Liver (tissue), 9 donors: ENCODE results near the gene DOCK9. TPM values are rescaled to one million over a fixed set of nuclear protein-coding genes. Genes with fewer than 3 reads are reported as not detected.

ENCODE experiments used
- DNase-seq: peaks from one replicate; pipeline ENCODE4 v3.0.0-alpha.2; 2017; ENCODE audit warnings: low spot score
- H3K27ac ChIP-seq, 2 donors: one replicate each; pipeline ENCODE4 v1.7.0; 2013; ENCODE audit warnings: inconsistent platforms in 2 of 2, low read length in 2 of 2, control low read depth in 1 of 2, low read depth in 1 of 2, mild to moderate bottlenecking in 1 of 2
- H3K27me3 ChIP-seq, 4 donors: one replicate each; pipeline versions ENCODE4 v1.6.1 to v1.7.0; 2013; ENCODE audit warnings: low read length in 3 of 4, inconsistent platforms in 1 of 4, mild to moderate bottlenecking in 1 of 4, moderate library complexity in 1 of 4; ENCODE audit not compliant: control insufficient read depth in 4 of 4, insufficient read depth in 4 of 4
- H3K36me3 ChIP-seq, 4 donors: one replicate each; pipeline versions ENCODE4 v1.6.1 to v1.7.0; 2013; ENCODE audit warnings: low read length in 3 of 4, mild to moderate bottlenecking in 3 of 4, low read depth in 1 of 4, moderate library complexity in 1 of 4; ENCODE audit not compliant: control insufficient read depth in 4 of 4, insufficient read depth in 3 of 4
- H3K4me1 ChIP-seq, 4 donors: one replicate each; pipeline versions ENCODE4 v1.6.1 to v1.7.0; 2013; ENCODE audit warnings: low read length in 3 of 4, mild to moderate bottlenecking in 3 of 4, moderate library complexity in 1 of 4; ENCODE audit not compliant: control insufficient read depth in 4 of 4, insufficient read depth in 4 of 4
- H3K4me3 ChIP-seq, 3 donors: one replicate each; pipeline versions ENCODE4 v1.6.1 to v1.7.0; 2013; ENCODE audit warnings: low read length in 3 of 3, control low read depth in 1 of 3, low read depth in 1 of 3, mild to moderate bottlenecking in 1 of 3
- H3K9ac ChIP-seq, 2 donors: one replicate each; pipeline ENCODE4 v1.7.0; 2013; ENCODE audit warnings: low read length in 2 of 2, mild to moderate bottlenecking in 2 of 2, moderate library complexity in 2 of 2, control low read depth in 1 of 2, low read depth in 1 of 2
- H3K9me3 ChIP-seq, 4 donors: one replicate each; pipeline versions ENCODE4 v1.6.1 to v1.7.0; 2013; ENCODE audit warnings: low read length in 3 of 4; ENCODE audit not compliant: control insufficient read depth in 4 of 4
- CTCF ChIP-seq: fragments of 150-350 bp; IDR thresholded peaks from 2 replicates; pipeline ENCODE4 v1.5.1; 2017; ENCODE audit warnings: improper control_type of control experiment, low read depth, low read length; ENCODE audit not compliant: missing input control
- EGR1 ChIP-seq, 2 donors: IDR thresholded peaks; 2 replicates each; pipeline ENCODE4 v1.6.1; 2016 to 2018; ENCODE audit warnings: antibody characterized with exemption in 2 of 2, low read depth in 2 of 2
- FOXA1 ChIP-seq: IDR thresholded peaks from 2 replicates; pipeline ENCODE4 v1.6.1; 2016; ENCODE audit warnings: antibody characterized with exemption
- GABPA ChIP-seq, 2 donors: IDR thresholded peaks in 1 of 2; conservative IDR thresholded peaks in 1 of 2; 2 replicates each; pipeline ENCODE4 v1.6.1; 2016; ENCODE audit warnings: antibody characterized with exemption in 2 of 2, mild to moderate bottlenecking in 1 of 2, moderate library complexity in 1 of 2
- JUND ChIP-seq, 2 donors: IDR thresholded peaks; 2 replicates each; pipeline ENCODE4 v1.6.1; 2016; ENCODE audit warnings: antibody characterized with exemption in 2 of 2
- NR2F2 ChIP-seq: IDR thresholded peaks from 2 replicates; pipeline ENCODE4 v1.6.1; 2016; ENCODE audit warnings: antibody characterized with exemption
- RAD21 ChIP-seq, 2 donors: IDR thresholded peaks; 2 replicates each; pipeline ENCODE4 v1.6.1; 2016; ENCODE audit warnings: antibody characterized with exemption in 2 of 2, mild to moderate bottlenecking in 2 of 2
- RXRA ChIP-seq, 2 donors: IDR thresholded peaks; 2 replicates each; pipeline ENCODE4 v1.6.1; 2017 to 2018; ENCODE audit warnings: antibody characterized with exemption in 2 of 2, mild to moderate bottlenecking in 1 of 2
- TAF1 ChIP-seq: conservative IDR thresholded peaks from 2 replicates; pipeline ENCODE4 v1.6.1; 2016; ENCODE audit warnings: antibody characterized with exemption, mild to moderate bottlenecking
- WGBS: extraction: QIAGEN DNeasy Blood & Tissue Kit; methylation state at CpG from one replicate; pipeline ENCODE4 v1.1.7; 2013; 5-methylcytosine and 5-hydroxymethylcytosine counted together
- polyA plus RNA-seq, 2 donors: library from polyadenylated mRNA; stranded (reverse) in 1 of 2; unstranded in 1 of 2; fragments of 200-250 nt in 1 of 2; fragments of >200 nt in 1 of 2; fragmentation: Nextera tagmentation in 1 of 2; extraction: Ambion mirVana in 1 of 2; gene quantifications; one replicate each; pipeline versions ENCODE4 v1.2.1 to v1.2.3, GENCODE V29; 2013 to 2015
- total RNA-seq, 2 donors: library from RNA; depleted of rRNA; stranded (reverse); fragments of >200 nt; gene quantifications; one replicate each; pipeline ENCODE4 v1.2.3, GENCODE V29; 2014
- TF ChIP-seq, protein P1 (sequence below): IDR thresholded peaks from 2 replicates; pipeline ENCODE4 v1.6.1; 2016; ENCODE audit warnings: antibody characterized with exemption
- TF ChIP-seq, protein P2 (sequence below): IDR thresholded peaks from 2 replicates; pipeline ENCODE4 v1.6.1; 2016; ENCODE audit warnings: antibody characterized with exemption
- TF ChIP-seq, protein P3 (sequence below): IDR thresholded peaks from 2 replicates; pipeline ENCODE4 v1.6.1; 2016; ENCODE audit warnings: antibody characterized with exemption, mild to moderate bottlenecking
- donor health status: healthy.
- donor health status: healthy.
- donor health status: healthy.
- donor health status: healthy.
- donor health status: healthy.

The DOCK9 gene
- total and polyA plus RNA-seq, 4 donors = 5.4 to 31.3 (median 10.6) TPM

DNA sequence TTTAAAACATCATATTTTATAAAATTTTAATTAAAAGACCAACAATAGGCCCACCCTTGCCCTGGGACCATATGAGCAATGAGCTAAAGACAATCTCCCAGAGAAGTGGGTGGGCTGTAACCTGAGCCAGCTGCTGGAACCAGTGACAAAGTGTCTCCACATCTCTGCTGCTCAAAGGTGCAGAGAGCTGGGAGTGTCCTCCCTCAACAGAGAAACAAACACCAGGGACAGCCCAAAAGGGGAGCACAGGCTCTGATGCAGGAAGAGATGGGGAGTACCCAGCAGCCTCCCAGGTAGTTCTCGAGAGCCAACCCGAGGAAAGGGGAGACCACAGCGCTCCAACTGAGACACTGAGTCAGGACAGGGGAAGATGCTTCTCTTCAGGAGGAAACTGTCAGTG, 39.1 kb downstream of the DOCK9 start (continued):
- TF ChIP-seq, protein P1, sequence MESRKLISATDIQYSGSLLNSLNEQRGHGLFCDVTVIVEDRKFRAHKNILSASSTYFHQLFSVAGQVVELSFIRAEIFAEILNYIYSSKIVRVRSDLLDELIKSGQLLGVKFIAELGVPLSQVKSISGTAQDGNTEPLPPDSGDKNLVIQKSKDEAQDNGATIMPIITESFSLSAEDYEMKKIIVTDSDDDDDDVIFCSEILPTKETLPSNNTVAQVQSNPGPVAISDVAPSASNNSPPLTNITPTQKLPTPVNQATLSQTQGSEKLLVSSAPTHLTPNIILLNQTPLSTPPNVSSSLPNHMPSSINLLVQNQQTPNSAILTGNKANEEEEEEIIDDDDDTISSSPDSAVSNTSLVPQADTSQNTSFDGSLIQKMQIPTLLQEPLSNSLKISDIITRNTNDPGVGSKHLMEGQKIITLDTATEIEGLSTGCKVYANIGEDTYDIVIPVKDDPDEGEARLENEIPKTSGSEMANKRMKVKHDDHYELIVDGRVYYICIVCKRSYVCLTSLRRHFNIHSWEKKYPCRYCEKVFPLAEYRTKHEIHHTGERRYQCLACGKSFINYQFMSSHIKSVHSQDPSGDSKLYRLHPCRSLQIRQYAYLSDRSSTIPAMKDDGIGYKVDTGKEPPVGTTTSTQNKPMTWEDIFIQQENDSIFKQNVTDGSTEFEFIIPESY = no peak
- TF ChIP-seq RAD21 (IDR thresholded peaks at IDR 0.05) (no peak), FOXA1 (no peak), TAF1 (no peak)
- TF ChIP-seq, protein P2, sequence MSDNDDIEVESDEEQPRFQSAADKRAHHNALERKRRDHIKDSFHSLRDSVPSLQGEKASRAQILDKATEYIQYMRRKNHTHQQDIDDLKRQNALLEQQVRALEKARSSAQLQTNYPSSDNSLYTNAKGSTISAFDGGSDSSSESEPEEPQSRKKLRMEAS = no peak

DNA sequence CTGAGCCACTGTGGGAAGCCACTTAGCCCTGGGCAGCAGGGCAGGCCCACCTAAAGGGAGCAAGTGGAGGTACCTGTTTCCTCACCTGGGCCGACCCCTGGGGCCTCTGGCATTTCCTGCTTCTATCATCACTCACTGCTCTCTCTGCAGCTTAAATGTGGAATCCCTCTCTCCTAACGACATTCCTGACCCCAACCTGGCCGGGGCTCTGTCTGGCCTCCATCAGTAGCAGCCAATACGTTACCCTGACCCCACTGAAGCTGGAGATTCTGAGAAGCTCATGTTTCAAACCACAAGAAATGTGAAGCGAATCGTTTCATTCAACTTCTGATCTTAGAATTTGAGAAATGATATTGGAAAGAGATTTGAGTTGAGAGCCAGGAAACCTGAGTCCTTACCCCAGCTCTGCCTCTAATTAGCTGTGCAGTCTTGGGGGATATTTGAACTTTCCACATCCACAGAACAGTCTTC, 39.9 kb downstream of the DOCK9 start:
- no peaks in the 10 kb centered on the region for H3K36me3 ChIP-seq
- 83% methylated on average over 6 of the region's 6 CpGs for WGBS
- no peak for TF ChIP-seq FOXA1
- TF ChIP-seq NR2F2 = no peak
- TF ChIP-seq, protein P3, sequence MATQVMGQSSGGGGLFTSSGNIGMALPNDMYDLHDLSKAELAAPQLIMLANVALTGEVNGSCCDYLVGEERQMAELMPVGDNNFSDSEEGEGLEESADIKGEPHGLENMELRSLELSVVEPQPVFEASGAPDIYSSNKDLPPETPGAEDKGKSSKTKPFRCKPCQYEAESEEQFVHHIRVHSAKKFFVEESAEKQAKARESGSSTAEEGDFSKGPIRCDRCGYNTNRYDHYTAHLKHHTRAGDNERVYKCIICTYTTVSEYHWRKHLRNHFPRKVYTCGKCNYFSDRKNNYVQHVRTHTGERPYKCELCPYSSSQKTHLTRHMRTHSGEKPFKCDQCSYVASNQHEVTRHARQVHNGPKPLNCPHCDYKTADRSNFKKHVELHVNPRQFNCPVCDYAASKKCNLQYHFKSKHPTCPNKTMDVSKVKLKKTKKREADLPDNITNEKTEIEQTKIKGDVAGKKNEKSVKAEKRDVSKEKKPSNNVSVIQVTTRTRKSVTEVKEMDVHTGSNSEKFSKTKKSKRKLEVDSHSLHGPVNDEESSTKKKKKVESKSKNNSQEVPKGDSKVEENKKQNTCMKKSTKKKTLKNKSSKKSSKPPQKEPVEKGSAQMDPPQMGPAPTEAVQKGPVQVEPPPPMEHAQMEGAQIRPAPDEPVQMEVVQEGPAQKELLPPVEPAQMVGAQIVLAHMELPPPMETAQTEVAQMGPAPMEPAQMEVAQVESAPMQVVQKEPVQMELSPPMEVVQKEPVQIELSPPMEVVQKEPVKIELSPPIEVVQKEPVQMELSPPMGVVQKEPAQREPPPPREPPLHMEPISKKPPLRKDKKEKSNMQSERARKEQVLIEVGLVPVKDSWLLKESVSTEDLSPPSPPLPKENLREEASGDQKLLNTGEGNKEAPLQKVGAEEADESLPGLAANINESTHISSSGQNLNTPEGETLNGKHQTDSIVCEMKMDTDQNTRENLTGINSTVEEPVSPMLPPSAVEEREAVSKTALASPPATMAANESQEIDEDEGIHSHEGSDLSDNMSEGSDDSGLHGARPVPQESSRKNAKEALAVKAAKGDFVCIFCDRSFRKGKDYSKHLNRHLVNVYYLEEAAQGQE = no peak
- no peak for TF ChIP-seq JUND (IDR thresholded peaks at IDR 0.05)
- no peak for TF ChIP-seq RXRA (IDR thresholded peaks at IDR 0.05)
- no peak for TF ChIP-seq GABPA (IDR thresholded peaks at IDR 0.05 in 1 of 2, conservative IDR thresholded peaks at IDR 0.05 in 1 of 2)
- no peak for TF ChIP-seq EGR1 (IDR thresholded peaks at IDR 0.05; ENCODE audit: low read depth in 2 of 2)
- TF ChIP-seq, protein P1 = no peak
- no peak for TF ChIP-seq TAF1
- TF ChIP-seq CTCF = no peak
- DNase-seq = no peak
- peaks cover 0 to 5% (median 0%) of the 10 kb centered on the region in 4 donors for H3K9me3 ChIP-seq
- no peak overlapping the region for H3K9ac ChIP-seq
- H3K4me3 ChIP-seq = no peak overlapping the region
- no peaks in the 10 kb centered on the region for H3K4me1 ChIP-seq
- H3K27me3 ChIP-seq = no peaks in the 10 kb centered on the region
- no peak overlapping the region for H3K27ac ChIP-seq
